ENCODE measurements around the gene TMEM91. TPM values are rescaled to one million over a fixed set of nuclear protein-coding genes. Genes with fewer than 3 reads are reported as not detected.

Gene TMEM91
- total RNA-seq, 1 experiment from 2014 or later, result 5.3 TPM

DNA sequence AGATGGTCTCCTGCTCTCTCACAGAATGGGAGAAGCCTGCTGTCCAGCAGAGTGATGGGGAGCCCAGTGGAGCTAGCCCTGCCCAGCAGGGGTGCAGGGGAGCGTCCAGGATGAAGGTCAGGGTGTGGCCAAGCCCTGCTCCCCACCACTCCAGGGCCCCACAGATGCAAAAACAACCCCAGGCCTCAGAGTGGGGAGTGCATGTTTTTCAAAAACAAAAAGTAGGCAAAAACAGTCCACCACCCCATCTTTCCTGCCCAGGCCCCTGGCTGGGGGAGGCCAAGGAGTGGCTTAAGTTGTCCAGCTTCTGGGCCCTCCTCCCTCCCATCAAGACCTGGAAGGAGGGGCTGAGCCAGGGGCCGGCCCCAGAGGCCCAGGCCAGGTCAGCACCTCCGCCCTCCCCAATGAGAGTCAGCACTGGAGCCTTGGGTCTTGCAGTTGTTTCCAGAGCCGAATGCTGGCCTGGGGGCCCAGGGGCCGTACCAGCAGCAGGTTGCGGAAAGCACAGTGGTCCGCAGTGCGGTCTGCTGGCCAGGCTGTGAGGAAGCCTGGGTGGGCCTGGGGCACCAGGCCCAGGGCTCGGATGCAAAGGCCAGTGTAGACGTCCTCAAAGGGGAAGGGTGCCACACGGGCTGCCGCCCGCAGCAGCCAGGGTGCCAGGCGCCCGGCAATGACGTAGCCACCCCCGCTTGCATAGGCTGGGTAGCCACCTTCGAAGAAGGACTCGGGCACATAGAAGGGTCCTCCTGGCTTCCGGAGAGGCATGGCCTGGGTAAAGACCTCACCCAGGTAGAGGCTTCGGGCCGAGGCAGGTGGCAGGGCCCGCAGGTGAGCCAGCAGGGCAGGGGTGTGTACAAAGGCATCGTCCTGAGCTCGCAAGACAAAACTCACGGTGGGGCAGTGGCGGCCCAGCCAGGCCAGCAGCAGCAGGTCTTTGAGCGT lies 49.1 kb downstream of the TMEM91 start (continued):
- TF ChIP-seq, protein P1, sequence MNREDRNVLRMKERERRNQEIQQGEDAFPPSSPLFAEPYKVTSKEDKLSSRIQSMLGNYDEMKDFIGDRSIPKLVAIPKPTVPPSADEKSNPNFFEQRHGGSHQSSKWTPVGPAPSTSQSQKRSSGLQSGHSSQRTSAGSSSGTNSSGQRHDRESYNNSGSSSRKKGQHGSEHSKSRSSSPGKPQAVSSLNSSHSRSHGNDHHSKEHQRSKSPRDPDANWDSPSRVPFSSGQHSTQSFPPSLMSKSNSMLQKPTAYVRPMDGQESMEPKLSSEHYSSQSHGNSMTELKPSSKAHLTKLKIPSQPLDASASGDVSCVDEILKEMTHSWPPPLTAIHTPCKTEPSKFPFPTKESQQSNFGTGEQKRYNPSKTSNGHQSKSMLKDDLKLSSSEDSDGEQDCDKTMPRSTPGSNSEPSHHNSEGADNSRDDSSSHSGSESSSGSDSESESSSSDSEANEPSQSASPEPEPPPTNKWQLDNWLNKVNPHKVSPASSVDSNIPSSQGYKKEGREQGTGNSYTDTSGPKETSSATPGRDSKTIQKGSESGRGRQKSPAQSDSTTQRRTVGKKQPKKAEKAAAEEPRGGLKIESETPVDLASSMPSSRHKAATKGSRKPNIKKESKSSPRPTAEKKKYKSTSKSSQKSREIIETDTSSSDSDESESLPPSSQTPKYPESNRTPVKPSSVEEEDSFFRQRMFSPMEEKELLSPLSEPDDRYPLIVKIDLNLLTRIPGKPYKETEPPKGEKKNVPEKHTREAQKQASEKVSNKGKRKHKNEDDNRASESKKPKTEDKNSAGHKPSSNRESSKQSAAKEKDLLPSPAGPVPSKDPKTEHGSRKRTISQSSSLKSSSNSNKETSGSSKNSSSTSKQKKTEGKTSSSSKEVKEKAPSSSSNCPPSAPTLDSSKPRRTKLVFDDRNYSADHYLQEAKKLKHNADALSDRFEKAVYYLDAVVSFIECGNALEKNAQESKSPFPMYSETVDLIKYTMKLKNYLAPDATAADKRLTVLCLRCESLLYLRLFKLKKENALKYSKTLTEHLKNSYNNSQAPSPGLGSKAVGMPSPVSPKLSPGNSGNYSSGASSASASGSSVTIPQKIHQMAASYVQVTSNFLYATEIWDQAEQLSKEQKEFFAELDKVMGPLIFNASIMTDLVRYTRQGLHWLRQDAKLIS (CRISPR knock-in tag; IDR thresholded peaks at IDR 0.05; ENCODE audit: borderline replicate concordance), result no peak
- TF ChIP-seq CBFB (CRISPR knock-in tag; IDR thresholded peaks at IDR 0.05; ENCODE audit: low read depth), result no peak
- TF ChIP-seq, protein P2, sequence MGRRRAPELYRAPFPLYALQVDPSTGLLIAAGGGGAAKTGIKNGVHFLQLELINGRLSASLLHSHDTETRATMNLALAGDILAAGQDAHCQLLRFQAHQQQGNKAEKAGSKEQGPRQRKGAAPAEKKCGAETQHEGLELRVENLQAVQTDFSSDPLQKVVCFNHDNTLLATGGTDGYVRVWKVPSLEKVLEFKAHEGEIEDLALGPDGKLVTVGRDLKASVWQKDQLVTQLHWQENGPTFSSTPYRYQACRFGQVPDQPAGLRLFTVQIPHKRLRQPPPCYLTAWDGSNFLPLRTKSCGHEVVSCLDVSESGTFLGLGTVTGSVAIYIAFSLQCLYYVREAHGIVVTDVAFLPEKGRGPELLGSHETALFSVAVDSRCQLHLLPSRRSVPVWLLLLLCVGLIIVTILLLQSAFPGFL (CRISPR knock-in tag; IDR thresholded peaks at IDR 0.05; ENCODE audit: borderline replicate concordance), result no peak
- TF ChIP-seq, protein P3, sequence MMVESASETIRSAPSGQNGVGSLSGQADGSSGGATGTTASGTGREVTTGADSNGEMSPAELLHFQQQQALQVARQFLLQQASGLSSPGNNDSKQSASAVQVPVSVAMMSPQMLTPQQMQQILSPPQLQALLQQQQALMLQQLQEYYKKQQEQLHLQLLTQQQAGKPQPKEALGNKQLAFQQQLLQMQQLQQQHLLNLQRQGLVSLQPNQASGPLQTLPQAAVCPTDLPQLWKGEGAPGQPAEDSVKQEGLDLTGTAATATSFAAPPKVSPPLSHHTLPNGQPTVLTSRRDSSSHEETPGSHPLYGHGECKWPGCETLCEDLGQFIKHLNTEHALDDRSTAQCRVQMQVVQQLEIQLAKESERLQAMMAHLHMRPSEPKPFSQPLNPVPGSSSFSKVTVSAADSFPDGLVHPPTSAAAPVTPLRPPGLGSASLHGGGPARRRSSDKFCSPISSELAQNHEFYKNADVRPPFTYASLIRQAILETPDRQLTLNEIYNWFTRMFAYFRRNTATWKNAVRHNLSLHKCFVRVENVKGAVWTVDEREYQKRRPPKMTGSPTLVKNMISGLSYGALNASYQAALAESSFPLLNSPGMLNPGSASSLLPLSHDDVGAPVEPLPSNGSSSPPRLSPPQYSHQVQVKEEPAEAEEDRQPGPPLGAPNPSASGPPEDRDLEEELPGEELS (CRISPR knock-in tag; IDR thresholded peaks at IDR 0.05), result no peak
- TF ChIP-seq ZNF532 (CRISPR knock-in tag; IDR thresholded peaks at IDR 0.05; ENCODE audit: borderline replicate concordance), result no peak
- TF ChIP-seq, protein P4, sequence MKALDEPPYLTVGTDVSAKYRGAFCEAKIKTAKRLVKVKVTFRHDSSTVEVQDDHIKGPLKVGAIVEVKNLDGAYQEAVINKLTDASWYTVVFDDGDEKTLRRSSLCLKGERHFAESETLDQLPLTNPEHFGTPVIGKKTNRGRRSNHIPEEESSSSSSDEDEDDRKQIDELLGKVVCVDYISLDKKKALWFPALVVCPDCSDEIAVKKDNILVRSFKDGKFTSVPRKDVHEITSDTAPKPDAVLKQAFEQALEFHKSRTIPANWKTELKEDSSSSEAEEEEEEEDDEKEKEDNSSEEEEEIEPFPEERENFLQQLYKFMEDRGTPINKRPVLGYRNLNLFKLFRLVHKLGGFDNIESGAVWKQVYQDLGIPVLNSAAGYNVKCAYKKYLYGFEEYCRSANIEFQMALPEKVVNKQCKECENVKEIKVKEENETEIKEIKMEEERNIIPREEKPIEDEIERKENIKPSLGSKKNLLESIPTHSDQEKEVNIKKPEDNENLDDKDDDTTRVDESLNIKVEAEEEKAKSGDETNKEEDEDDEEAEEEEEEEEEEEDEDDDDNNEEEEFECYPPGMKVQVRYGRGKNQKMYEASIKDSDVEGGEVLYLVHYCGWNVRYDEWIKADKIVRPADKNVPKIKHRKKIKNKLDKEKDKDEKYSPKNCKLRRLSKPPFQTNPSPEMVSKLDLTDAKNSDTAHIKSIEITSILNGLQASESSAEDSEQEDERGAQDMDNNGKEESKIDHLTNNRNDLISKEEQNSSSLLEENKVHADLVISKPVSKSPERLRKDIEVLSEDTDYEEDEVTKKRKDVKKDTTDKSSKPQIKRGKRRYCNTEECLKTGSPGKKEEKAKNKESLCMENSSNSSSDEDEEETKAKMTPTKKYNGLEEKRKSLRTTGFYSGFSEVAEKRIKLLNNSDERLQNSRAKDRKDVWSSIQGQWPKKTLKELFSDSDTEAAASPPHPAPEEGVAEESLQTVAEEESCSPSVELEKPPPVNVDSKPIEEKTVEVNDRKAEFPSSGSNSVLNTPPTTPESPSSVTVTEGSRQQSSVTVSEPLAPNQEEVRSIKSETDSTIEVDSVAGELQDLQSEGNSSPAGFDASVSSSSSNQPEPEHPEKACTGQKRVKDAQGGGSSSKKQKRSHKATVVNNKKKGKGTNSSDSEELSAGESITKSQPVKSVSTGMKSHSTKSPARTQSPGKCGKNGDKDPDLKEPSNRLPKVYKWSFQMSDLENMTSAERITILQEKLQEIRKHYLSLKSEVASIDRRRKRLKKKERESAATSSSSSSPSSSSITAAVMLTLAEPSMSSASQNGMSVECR (CRISPR knock-in tag; IDR thresholded peaks at IDR 0.05; ENCODE audit: borderline replicate concordance), result no peak
- TF ChIP-seq ZNF425 (CRISPR knock-in tag; conservative IDR thresholded peaks at IDR 0.05), result no peak
- no peak for TF ChIP-seq HMGXB4 (CRISPR knock-in tag; IDR thresholded peaks at IDR 0.05)

Data from WTC11 (cell line).